Measurements from ENCODE around the gene BABAM2.
A peak's percentile ranks its signal among the peaks of the same experiment; 100 is the strongest.

Gene BABAM2

DNA sequence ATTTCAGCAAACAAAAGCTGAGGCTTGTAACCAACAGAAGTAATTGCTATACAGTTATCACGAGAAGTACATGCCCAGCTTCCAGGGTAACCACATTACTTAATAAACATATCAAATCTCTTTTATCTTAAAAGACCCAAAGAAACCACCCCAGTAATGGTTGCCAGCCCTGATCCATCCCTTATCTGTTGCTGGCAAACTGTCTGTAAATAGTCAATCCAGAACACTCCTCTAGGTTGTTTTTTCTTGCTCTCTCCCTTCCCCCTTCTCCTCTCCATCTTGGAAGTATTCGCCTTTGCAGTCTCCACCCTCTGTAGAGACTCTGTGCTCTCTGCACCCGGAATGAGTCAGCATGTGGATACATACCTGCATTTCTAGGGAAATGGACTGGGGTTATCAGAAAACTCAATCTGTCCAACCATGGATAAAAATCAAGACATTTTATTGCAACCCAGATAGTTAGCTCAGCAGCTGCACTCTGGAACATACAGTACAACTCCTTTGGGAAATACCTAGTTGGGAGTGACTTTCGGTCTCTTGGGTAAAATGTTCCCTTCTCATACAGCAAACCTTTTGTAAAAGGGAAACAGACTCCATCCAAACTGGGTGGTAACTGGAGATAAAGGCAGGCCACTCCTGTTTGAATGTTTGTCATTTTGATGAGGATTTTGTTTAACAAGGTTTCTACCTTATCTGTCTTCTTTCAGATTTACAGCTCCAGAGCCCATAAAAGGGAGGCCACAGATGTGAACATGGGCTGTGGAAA lies 378.7 kb downstream of the BABAM2 start:
- TF ChIP-seq, protein P1, sequence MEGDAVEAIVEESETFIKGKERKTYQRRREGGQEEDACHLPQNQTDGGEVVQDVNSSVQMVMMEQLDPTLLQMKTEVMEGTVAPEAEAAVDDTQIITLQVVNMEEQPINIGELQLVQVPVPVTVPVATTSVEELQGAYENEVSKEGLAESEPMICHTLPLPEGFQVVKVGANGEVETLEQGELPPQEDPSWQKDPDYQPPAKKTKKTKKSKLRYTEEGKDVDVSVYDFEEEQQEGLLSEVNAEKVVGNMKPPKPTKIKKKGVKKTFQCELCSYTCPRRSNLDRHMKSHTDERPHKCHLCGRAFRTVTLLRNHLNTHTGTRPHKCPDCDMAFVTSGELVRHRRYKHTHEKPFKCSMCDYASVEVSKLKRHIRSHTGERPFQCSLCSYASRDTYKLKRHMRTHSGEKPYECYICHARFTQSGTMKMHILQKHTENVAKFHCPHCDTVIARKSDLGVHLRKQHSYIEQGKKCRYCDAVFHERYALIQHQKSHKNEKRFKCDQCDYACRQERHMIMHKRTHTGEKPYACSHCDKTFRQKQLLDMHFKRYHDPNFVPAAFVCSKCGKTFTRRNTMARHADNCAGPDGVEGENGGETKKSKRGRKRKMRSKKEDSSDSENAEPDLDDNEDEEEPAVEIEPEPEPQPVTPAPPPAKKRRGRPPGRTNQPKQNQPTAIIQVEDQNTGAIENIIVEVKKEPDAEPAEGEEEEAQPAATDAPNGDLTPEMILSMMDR (IDR thresholded peaks at IDR 0.05; ENCODE audit: low read depth, low read length): no peak
- no peak for DNase-seq (ENCODE audit: extremely low read depth, low read depth)

DNA sequence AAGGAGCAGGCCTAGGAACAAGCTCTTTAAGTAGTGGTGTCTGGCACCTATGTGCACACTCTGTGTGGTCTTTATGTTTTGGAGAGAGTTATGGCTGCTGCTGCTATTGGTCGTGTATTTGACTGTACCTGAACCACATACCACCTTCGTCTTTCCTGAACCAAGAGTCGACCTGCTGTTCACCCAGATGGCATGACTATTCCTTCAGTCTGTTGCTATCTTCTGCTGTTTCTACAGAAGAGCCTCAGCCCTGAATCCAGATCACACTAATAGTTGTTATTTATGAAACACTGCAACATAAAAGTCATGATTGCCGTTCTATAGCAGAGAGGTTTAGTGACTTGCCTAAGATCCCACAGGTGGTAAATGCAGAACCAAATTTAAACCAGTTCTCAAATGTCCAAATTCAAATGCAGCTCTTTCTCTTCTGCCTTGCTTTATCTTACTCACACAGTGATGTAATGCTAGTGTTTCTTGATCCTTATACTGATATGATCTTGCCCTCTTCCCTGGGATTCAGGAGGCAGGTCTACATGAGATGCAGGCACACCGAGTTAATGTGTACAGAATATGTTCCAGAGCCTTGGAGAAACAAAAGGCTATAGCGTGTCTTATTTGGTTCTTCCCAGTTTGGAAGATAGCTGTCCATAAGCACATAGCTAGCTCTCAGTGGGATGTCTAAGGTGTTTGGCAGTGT lies 380.1 kb downstream of the BABAM2 start:
- DNase-seq (ENCODE audit: extremely low read depth, low read depth): no peak
- TF ChIP-seq, protein P1 (IDR thresholded peaks at IDR 0.05; ENCODE audit: low read depth, low read length): no peak

DNA sequence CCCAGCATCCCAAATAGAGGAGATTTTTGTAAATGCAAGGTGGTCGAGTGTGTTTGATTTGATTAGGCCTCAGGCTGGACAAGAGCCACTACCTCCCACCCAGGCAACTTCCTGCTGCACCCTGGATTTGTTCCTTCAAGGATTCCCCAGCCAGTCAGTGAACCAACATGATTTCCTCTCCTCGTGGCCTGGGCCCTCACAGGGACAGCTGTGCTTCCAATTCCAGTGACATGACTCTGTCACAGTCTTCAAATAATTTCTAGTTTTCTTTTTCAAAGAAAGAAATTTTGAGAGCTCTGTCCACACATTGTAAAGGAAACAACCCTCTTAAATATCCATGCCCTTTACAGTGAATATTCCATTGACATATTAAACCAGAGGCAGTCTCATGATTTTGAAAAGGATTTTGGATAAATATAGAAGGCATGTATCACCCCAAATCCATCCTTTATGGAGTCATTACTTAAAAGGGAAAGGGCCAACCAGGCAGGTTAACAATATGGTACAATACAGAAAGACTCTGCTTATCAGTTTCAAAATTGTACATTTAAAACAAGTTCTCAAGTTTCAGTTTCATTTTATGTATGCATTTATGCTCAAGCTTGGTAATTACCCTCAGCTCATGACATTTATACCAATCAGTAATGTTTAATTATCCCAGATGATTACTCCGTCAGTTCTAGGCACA lies 380.8 kb downstream of the BABAM2 start:
- DNase-seq (ENCODE audit: extremely low read depth, low read depth): no peak
- TF ChIP-seq, protein P1 (IDR thresholded peaks at IDR 0.05; ENCODE audit: low read depth, low read length): no peak

DNA sequence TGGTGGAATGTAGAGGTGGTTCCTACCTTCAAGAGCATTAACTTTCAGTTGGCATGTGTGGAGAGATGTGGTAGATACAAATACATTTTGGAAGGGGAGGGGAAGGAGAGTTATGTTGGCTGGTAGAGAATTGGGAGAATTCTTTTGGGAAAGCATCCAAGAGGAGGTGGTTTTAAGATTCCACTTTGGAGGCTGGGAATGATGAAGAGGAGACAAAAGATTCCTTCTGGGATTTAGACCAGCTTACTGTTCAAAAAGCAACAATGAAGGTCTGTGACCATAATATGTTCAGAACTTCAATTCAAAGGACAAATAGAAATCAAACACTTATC lies 381.4 kb downstream of the BABAM2 start:
- DNase-seq (ENCODE audit: extremely low read depth, low read depth): no peak
- TF ChIP-seq, protein P1 (IDR thresholded peaks at IDR 0.05; ENCODE audit: low read depth, low read length): no peak

DNA sequence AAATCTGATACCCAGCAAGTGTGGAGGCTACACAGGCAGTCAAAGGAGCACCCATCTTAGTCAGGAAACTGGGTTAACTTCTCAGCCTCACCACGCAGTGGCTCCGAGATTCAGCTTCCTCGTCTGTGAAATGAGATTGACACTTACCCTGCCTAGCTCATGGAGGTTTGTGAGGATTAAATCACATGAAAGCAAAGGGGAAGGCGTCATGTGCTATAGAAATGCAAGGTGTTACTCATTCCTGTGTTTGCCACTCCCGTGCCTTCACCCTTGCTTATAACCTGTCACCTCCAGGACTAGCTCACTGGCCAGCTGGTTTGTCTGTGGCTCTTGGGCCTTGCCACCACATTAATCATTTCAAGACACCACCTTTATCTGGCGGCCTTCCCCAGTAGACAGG lies 383.2 kb downstream of the BABAM2 start:
- TF ChIP-seq, protein P1 (IDR thresholded peaks at IDR 0.05; ENCODE audit: low read depth, low read length): no peak
- DNase-seq (ENCODE audit: extremely low read depth, low read depth): no peak

DNA sequence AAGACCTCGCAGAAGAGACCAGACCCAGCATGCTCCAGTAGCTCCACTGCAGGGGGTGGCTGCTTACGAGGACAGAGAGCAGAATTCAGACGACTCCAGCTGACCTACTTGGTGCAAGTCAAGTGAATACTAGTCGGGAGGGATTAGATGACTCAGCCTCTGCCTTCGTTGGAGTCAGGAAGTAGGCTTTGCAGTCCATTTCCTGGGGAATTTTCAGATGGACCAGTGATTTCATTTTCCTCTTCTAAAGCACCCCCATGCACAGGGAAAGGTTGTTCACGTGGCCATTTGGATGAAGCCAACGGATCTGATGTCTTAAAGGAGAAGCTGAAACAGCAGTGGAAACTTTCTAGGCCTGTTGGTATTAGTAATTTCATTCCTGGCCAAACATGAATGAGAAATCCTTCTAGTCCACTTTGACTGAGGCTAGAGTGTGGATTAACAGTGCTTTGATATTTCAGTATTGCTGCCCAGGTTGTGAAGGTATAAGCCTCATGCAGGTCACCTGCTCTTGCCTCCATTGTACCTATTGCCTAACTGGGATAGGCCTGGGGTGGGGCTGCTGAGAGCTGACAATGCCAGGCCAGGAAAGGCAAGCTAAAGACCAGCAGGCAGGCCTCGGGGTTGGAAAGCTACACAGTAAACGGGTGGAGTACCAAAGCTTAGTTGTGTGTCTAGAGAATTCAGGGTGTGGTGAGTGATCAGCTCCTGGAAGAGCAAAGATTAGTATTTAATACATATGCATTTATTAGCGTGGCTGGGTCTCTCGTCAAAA lies 384.6 kb downstream of the BABAM2 start:
- TF ChIP-seq, protein P1 (IDR thresholded peaks at IDR 0.05; ENCODE audit: low read depth, low read length): no peak
- peak; percentile 38 for DNase-seq (ENCODE audit: extremely low read depth, low read depth)
